K562 (cell line): Measurements from ENCODE around the gene TMEM234. TPM values are rescaled to one million over a fixed set of nuclear protein-coding genes. Genes with fewer than 3 reads are reported as not detected.
A peak's percentile ranks its signal among the peaks of the same experiment; 100 is the strongest.

ENCODE experiments used
- CBFA2T3 ChIP-seq: fragments of 450-650 bp; IDR thresholded peaks from 2 replicates; pipeline ENCODE4 v1.6.1; 2017
- MECOM ChIP-seq: fragments of 250-450 bp; sonication (Bioruptor Pico); IDR thresholded peaks from 2 replicates; pipeline ENCODE4 v1.8.0; 2022; ENCODE audit warnings: inconsistent platforms
- MTA3 ChIP-seq: fragments of 450-650 bp; formaldehyde crosslinking; IDR thresholded peaks from 2 replicates; pipeline ENCODE4 v1.6.1; 2017; ENCODE audit warnings: mild to moderate bottlenecking, borderline replicate concordance
- NEUROD1 ChIP-seq: fragments of 150-350 bp; IDR thresholded peaks from 2 replicates; pipeline ENCODE4 v1.6.1; 2014; ENCODE audit warnings: borderline replicate concordance, low read length, low read depth; ENCODE audit not compliant: partially characterized antibody
- RHOXF2B ChIP-seq: fragments of 250-450 bp; sonication (Bioruptor Pico); conservative IDR thresholded peaks from 2 replicates; pipeline ENCODE4 v1.5.1; 2021
- SP2 ChIP-seq: IDR thresholded peaks from 2 replicates; pipeline ENCODE4 v1.6.1; 2011; ENCODE audit warnings: mild to moderate bottlenecking, low read depth, low read length, moderate library complexity; ENCODE audit not compliant: poor library complexity, severe bottlenecking; ENCODE audit errors: extremely low read depth
- ZC3H11A ChIP-seq: IDR thresholded peaks from 2 replicates; pipeline ENCODE4 v1.6.1; 2012; ENCODE audit warnings: low read depth, low read length, improper control_type of control experiment
- ZNF133 ChIP-seq: fragments of 250-450 bp; sonication (Bioruptor Pico); IDR thresholded peaks from 2 replicates; pipeline ENCODE4 v1.4.0; 2020; ENCODE audit warnings: mild to moderate bottlenecking
- ZNF239 ChIP-seq: fragments of 250-450 bp; sonication (Bioruptor Pico); IDR thresholded peaks from 2 replicates; pipeline ENCODE4 v1.4.0; 2020; ENCODE audit warnings: mild to moderate bottlenecking
- ZNF324 ChIP-seq: fragments of 250-450 bp; sonication (Bioruptor Pico); IDR thresholded peaks from 2 replicates; pipeline ENCODE4 v1.4.0; 2020; ENCODE audit warnings: mild to moderate bottlenecking
- ZNF436 ChIP-seq: fragments of 250-450, 450-650 bp; sonication (Bioruptor Pico); formaldehyde crosslinking; IDR thresholded peaks from 2 replicates; pipeline ENCODE4 v1.7.0; 2020; ENCODE audit warnings: mild to moderate bottlenecking
- ZNF586 ChIP-seq: fragments of 450-650 bp; formaldehyde crosslinking; conservative IDR thresholded peaks from 2 replicates; pipeline ENCODE4 v1.4.0; 2020; ENCODE audit warnings: mild to moderate bottlenecking, moderate library complexity
- ZNF830 ChIP-seq: fragments of 250-450 bp; sonication (Bioruptor Pico); IDR thresholded peaks from 2 replicates; pipeline ENCODE4 v1.5.0; 2021; ENCODE audit warnings: mild to moderate bottlenecking
- polyA plus RNA-seq, 8 experiments: library from polyadenylated mRNA; depleted of rRNA in 4 of 8; stranded (reverse) in 5 of 8; unstranded in 3 of 8; fragments of >200 nt; fragmentation: Nextera tagmentation in 2 of 8; fragmentation: Illumina TruSeq in 1 of 8; extraction: Ambion mirVana in 2 of 8; extraction: Trizol in 1 of 8; gene quantifications; 2 replicates each; pipeline versions ENCODE4 v1.2.1 to v1.2.3, GENCODE V29; 2011 to 2014; ENCODE audit warnings: inconsistent platforms in 1 of 8, missing spikeins in 1 of 8
- total RNA-seq, 7 experiments: library from RNA; depleted of rRNA in 6 of 7; stranded (reverse); fragments of >200 nt in 6 of 7; fragmentation: Illumina TruSeq in 2 of 7; extraction: Trizol in 2 of 7; gene quantifications; 2 replicates each; pipeline versions ENCODE4 v1.2.1 to v1.2.3, GENCODE V29; 2011 to 2021; ENCODE audit warnings: low replicate concordance in 1 of 7
- TF ChIP-seq, protein P1 (sequence below): fragments of 450-650 bp; formaldehyde crosslinking; conservative IDR thresholded peaks from 2 replicates; pipeline ENCODE4 v1.4.0; 2022; ENCODE audit warnings: mild to moderate bottlenecking, missing genetic modification characterization
- TF ChIP-seq, protein P2 (sequence below): sonication (generic); formaldehyde crosslinking; IDR thresholded peaks from 2 replicates; pipeline ENCODE4 v1.8.0; 2022; ENCODE audit warnings: mild to moderate bottlenecking, missing genetic modification reagents
- TF ChIP-seq, protein P3 (sequence below): fragments of 450-650 bp; IDR thresholded peaks from 2 replicates; pipeline ENCODE4 v1.6.1; 2018; ENCODE audit not compliant: partially characterized antibody
- TF ChIP-seq, protein P4 (sequence below): fragments of 450-650 bp; IDR thresholded peaks from 2 replicates; pipeline ENCODE4 v1.6.1; 2016
- TF ChIP-seq, protein P5 (sequence below): sonication (generic); formaldehyde crosslinking; IDR thresholded peaks from 2 replicates; pipeline ENCODE4 v1.8.0; 2022; ENCODE audit warnings: missing genetic modification reagents, mild to moderate bottlenecking, moderate library complexity, borderline replicate concordance
- TF ChIP-seq, protein P6 (sequence below): fragments of 250-450 bp; sonication (Bioruptor Pico); IDR thresholded peaks from 2 replicates; pipeline ENCODE4 v1.8.0; 2022; ENCODE audit warnings: inconsistent platforms

Gene TMEM234
- total and polyA plus RNA-seq, 9 of the 15 experiments (the other 6 are each of a cell fraction or from before 2014, with no cell fraction given) = 5.0 to 12.9 (median 7.6) TPM

DNA sequence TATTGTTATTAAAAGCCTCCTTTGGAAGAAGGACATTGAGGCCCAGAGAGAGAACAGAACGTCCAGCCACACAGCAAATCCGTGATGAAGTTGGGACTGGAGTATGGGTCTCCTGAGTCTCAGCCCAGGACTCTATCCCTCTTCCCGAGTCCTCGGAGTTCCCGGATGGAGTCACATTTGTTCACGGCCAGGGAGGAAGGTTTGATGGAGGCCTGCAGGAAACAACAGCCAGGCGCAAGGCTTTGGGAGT, 43.0 kb downstream of the TMEM234 start (continued):
- TF ChIP-seq, protein P1, sequence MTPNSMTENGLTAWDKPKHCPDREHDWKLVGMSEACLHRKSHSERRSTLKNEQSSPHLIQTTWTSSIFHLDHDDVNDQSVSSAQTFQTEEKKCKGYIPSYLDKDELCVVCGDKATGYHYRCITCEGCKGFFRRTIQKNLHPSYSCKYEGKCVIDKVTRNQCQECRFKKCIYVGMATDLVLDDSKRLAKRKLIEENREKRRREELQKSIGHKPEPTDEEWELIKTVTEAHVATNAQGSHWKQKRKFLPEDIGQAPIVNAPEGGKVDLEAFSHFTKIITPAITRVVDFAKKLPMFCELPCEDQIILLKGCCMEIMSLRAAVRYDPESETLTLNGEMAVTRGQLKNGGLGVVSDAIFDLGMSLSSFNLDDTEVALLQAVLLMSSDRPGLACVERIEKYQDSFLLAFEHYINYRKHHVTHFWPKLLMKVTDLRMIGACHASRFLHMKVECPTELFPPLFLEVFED (CRISPR knock-in tag) = peak; percentile 70; the same call in 1 of the 2 replicates
- TF ChIP-seq MTA3 (no peak), ZC3H11A (no peak), SP2 (no peak), ZNF133 (CRISPR knock-in tag) (peak; percentile 87; the same call in 1 of the 2 replicates), ZNF586 (CRISPR knock-in tag) (peak; percentile 75; the same call in 1 of the 2 replicates), CBFA2T3 (no peak), ZNF239 (CRISPR knock-in tag) (peak; percentile 44; the same call in 1 of the 2 replicates), MECOM (peak; percentile 69; the same call in 1 of the 2 replicates), ZNF324 (CRISPR knock-in tag) (peak; percentile 64; the same call in 1 of the 2 replicates), RHOXF2B (0 out of 2 replicates have a peak, but pooled peaks have one; percentile 43), ZNF830 (CRISPR knock-in tag) (no peak), NEUROD1 (no peak), ZNF436 (CRISPR knock-in tag) (no peak)
- TF ChIP-seq, protein P2, sequence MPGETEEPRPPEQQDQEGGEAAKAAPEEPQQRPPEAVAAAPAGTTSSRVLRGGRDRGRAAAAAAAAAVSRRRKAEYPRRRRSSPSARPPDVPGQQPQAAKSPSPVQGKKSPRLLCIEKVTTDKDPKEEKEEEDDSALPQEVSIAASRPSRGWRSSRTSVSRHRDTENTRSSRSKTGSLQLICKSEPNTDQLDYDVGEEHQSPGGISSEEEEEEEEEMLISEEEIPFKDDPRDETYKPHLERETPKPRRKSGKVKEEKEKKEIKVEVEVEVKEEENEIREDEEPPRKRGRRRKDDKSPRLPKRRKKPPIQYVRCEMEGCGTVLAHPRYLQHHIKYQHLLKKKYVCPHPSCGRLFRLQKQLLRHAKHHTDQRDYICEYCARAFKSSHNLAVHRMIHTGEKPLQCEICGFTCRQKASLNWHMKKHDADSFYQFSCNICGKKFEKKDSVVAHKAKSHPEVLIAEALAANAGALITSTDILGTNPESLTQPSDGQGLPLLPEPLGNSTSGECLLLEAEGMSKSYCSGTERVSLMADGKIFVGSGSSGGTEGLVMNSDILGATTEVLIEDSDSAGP (CRISPR knock-in tag) = no peak
- TF ChIP-seq, protein P3, sequence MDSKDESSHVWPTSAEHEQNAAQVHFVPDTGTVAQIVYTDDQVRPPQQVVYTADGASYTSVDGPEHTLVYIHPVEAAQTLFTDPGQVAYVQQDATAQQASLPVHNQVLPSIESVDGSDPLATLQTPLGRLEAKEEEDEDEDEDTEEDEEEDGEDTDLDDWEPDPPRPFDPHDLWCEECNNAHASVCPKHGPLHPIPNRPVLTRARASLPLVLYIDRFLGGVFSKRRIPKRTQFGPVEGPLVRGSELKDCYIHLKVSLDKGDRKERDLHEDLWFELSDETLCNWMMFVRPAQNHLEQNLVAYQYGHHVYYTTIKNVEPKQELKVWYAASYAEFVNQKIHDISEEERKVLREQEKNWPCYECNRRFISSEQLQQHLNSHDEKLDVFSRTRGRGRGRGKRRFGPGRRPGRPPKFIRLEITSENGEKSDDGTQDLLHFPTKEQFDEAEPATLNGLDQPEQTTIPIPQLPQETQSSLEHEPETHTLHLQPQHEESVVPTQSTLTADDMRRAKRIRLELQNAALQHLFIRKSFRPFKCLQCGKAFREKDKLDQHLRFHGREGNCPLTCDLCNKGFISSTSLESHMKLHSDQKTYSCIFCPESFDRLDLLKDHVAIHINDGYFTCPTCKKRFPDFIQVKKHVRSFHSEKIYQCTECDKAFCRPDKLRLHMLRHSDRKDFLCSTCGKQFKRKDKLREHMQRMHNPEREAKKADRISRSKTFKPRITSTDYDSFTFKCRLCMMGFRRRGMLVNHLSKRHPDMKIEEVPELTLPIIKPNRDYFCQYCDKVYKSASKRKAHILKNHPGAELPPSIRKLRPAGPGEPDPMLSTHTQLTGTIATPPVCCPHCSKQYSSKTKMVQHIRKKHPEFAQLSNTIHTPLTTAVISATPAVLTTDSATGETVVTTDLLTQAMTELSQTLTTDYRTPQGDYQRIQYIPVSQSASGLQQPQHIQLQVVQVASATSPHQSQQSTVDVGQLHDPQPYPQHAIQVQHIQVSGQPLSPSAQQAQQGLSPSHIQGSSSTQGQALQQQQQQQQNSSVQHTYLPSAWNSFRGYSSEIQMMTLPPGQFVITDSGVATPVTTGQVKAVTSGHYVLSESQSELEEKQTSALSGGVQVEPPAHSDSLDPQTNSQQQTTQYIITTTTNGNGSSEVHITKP = no peak
- TF ChIP-seq, protein P4, sequence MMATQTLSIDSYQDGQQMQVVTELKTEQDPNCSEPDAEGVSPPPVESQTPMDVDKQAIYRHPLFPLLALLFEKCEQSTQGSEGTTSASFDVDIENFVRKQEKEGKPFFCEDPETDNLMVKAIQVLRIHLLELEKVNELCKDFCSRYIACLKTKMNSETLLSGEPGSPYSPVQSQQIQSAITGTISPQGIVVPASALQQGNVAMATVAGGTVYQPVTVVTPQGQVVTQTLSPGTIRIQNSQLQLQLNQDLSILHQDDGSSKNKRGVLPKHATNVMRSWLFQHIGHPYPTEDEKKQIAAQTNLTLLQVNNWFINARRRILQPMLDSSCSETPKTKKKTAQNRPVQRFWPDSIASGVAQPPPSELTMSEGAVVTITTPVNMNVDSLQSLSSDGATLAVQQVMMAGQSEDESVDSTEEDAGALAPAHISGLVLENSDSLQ = no peak
- TF ChIP-seq, protein P5, sequence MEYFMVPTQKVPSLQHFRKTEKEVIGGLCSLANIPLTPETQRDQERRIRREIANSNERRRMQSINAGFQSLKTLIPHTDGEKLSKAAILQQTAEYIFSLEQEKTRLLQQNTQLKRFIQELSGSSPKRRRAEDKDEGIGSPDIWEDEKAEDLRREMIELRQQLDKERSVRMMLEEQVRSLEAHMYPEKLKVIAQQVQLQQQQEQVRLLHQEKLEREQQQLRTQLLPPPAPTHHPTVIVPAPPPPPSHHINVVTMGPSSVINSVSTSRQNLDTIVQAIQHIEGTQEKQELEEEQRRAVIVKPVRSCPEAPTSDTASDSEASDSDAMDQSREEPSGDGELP (CRISPR knock-in tag) = no peak
- TF ChIP-seq, protein P6, sequence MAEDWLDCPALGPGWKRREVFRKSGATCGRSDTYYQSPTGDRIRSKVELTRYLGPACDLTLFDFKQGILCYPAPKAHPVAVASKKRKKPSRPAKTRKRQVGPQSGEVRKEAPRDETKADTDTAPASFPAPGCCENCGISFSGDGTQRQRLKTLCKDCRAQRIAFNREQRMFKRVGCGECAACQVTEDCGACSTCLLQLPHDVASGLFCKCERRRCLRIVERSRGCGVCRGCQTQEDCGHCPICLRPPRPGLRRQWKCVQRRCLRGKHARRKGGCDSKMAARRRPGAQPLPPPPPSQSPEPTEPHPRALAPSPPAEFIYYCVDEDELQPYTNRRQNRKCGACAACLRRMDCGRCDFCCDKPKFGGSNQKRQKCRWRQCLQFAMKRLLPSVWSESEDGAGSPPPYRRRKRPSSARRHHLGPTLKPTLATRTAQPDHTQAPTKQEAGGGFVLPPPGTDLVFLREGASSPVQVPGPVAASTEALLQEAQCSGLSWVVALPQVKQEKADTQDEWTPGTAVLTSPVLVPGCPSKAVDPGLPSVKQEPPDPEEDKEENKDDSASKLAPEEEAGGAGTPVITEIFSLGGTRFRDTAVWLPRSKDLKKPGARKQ = no peak
